WI38 (cell line): ENCODE data around the gene MGME1.

Experiments used
- H3K4me3 ChIP-seq: 2 replicates; pipeline ENCODE4 v1.5.1; 2011; ENCODE audit warnings: low read depth, mild to moderate bottlenecking, control low read depth, low read length
- CTCF ChIP-seq: IDR thresholded peaks from 2 replicates; pipeline ENCODE4 v1.5.1; 2012; ENCODE audit warnings: low read depth, mild to moderate bottlenecking, control low read depth, low read length

The MGME1 gene

DNA sequence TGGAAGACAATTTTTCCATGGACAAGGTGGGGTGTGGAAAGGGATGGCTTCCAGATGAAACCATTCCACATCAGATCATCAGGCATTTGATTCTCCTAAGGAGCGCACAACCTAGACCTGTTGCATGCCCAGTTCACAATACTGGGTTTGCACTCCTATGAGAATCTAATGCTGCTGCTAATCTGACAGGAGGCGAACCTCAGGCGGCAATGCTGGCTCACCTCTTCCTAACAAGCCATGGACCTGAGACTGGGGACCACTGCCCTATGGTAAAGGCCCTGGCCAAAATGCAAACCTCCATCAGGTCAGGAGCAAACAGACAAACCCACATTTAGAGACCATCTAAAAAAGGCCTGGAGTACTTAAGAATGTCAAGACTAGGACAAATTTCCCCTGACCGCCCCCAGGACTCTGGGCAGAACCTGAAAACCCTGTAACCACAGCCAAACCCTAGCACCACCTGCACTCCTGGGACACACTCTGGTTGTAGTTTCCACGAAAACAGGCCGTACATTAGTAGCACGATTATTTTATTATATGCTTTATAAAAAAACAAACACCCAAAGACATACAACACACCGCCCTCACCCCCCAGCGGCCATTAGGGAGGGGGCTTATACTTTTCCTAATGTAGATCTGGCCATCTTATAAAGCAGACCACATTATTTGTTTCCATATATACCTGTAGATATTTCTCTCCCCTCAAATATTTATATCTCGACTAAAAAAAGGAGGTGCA is 27.6 kb upstream of the MGME1 start:
- H3K4me3 ChIP-seq, result no peak overlapping the region
- TF ChIP-seq CTCF, result no peak

DNA sequence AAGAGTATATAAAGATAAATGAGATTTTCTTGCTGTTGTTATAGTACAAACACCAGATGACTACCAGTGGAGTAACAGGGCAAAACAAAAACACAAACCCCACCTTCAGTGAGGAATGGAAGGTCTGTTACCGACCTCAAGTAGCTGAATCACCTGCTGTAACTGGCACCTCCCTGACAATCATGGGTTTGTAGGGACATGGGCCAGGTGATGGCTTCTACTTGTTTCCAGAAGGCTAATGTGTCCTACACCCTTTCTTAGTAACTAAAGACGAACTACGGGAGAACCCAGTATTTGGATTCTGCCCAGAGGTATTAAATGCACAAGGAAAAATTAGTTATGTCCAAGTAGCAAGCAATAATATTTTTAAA is 27.0 kb upstream of the MGME1 start:
- H3K4me3 ChIP-seq, result no peak overlapping the region
- no peak for TF ChIP-seq CTCF

GRCh38 chr20:17943343-17943742 is 25.5 kb upstream of the MGME1 start:
- no peak for TF ChIP-seq CTCF
- H3K4me3 ChIP-seq, result no peak overlapping the region

DNA sequence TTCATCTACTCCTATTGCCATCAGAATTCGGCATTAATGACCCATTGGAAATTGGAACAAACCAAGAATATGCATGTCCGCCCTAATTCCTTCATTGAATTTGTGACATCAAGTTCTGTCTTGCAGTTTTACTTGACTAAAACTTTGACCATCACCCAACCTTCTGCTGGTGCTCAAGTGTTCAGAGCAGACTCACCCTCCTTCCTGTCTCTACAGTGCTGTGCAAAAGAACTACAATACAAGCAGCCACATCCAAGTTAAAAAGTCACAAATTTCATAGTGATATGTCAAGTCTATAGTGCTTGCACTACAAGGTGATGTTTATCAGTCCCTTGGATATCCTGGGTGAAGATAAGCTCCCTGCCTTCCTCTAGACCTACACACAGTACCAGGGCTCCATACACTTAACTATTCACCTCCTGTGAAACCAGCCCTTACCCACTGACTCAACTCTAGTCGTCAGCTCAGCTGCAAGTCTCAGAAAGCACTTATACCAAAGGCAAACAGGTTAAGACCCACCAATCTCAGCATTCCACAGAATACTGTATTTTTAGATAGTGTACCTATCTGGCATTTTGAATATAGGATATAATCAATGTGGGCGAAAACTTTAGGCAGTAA is 23.9 kb upstream of the MGME1 start:
- H3K4me3 ChIP-seq, result no peak overlapping the region
- no peak for TF ChIP-seq CTCF

GRCh38 chr20:17946040-17946439 is 22.8 kb upstream of the MGME1 start:
- H3K4me3 ChIP-seq, result no peak overlapping the region
- TF ChIP-seq CTCF, result no peak

- no peak for TF ChIP-seq CTCF
Measured at GRCh38 chr20:17946572-17947473, 22.0 kb upstream of the MGME1 start.

DNA sequence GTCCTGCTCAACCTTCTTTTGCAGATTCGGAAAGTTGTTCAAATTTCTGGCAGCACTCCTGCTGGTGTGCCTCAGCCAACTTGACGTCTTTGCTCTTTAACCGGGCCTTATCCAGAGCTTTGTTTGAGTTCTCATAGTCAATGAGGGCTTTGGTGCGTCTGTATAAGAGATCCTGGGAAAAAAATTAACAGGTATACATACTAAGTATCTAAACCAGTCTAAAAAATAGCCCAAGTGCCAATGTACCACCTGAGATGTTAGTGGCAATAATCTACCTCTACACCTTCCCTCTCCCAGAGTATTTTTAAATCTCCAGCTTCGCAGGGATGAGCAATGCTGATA is 21.4 kb upstream of the MGME1 start:
- no peak overlapping the region for H3K4me3 ChIP-seq
- no peak for TF ChIP-seq CTCF

More at GRCh38 chr20:17946572-17947473, 22.0 kb upstream of the MGME1 start:
- no peak overlapping the region for H3K4me3 ChIP-seq
